CD14-positive monocyte (primary cell): Measurements from ENCODE around the gene CPAMD8. TPM values are rescaled to one million over a fixed set of nuclear protein-coding genes. Genes with fewer than 3 reads are reported as not detected.
A peak's percentile ranks its signal among the peaks of the same experiment; 100 is the strongest.

Experiments
- DNase-seq, 3 donors: peaks; one replicate each; pipeline ENCODE4 v3.0.0-alpha.2; 2011 to 2022
- H2AFZ ChIP-seq: 2 replicates; pipeline ENCODE4 v1.6.0; 2012; ENCODE audit warnings: mild to moderate bottlenecking, low read depth, low read length, inconsistent platforms; ENCODE audit not compliant: insufficient read depth, poor library complexity, severe bottlenecking
- H3K27ac ChIP-seq, 2 donors: 1 replicate in 1 of 2; 2 replicates in 1 of 2; pipeline ENCODE4 v1.5.1; 2012 to 2013; ENCODE audit warnings: low read length in 2 of 2, control low read depth in 1 of 2, inconsistent platforms in 1 of 2, low read depth in 1 of 2, mild to moderate bottlenecking in 1 of 2
- H3K27me3 ChIP-seq, 2 donors: one replicate each; pipeline versions ENCODE4 v1.6.0 to v1.6.1; 2011 to 2013; ENCODE audit warnings: low read length in 2 of 2; ENCODE audit not compliant: control insufficient read depth in 2 of 2, insufficient read depth in 2 of 2
- H3K36me3 ChIP-seq, 2 donors: replicated peaks in 1 of 2; 1 replicate in 1 of 2; 2 replicates in 1 of 2; pipeline versions ENCODE4 v1.5.1 to v1.6.1; 2012 to 2013; ENCODE audit warnings: low read length in 2 of 2, control low read depth in 1 of 2, inconsistent platforms in 1 of 2, mild to moderate bottlenecking in 1 of 2; ENCODE audit not compliant: insufficient read depth in 2 of 2, control insufficient read depth in 1 of 2
- H3K4me1 ChIP-seq, 2 donors: 1 replicate in 1 of 2; 2 replicates in 1 of 2; pipeline versions ENCODE4 v1.5.1 to v1.6.1; 2012 to 2013; ENCODE audit warnings: low read length in 2 of 2, control low read depth in 1 of 2, inconsistent platforms in 1 of 2, mild to moderate bottlenecking in 1 of 2, moderate library complexity in 1 of 2; ENCODE audit not compliant: insufficient read depth in 2 of 2, control insufficient read depth in 1 of 2
- H3K4me2 ChIP-seq: replicated peaks from 2 replicates; pipeline ENCODE3; 2012; ENCODE audit warnings: low read length, moderate library complexity, mild to moderate bottlenecking; ENCODE audit not compliant: poor library complexity, severe bottlenecking; ENCODE audit errors: extremely low read depth
- H3K4me3 ChIP-seq, 3 experiments: fragments of 200-600 bp in 1 of 3; sonication (generic) in 1 of 3; replicated peaks in 1 of 3; 1 replicate in 2 of 3; 2 replicates in 1 of 3; pipeline ENCODE4 v1.5.1; 2011 to 2013; ENCODE audit warnings: low read length in 3 of 3, mild to moderate bottlenecking in 3 of 3, control low read depth in 2 of 3, low read depth in 2 of 3, inconsistent platforms in 1 of 3, moderate library complexity in 1 of 3
- H3K79me2 ChIP-seq: 2 replicates; pipeline ENCODE4 v1.6.0; 2012; ENCODE audit warnings: mild to moderate bottlenecking, control low read depth, inconsistent platforms, low read length, moderate library complexity; ENCODE audit not compliant: insufficient read depth
- H3K9ac ChIP-seq: 2 replicates; pipeline ENCODE4 v1.6.0; 2017; ENCODE audit warnings: low read length, mild to moderate bottlenecking; ENCODE audit not compliant: insufficient read depth, poor library complexity, severe bottlenecking
- H3K9me3 ChIP-seq, 2 donors: replicated peaks in 1 of 2; 1 replicate in 1 of 2; 2 replicates in 1 of 2; pipeline versions ENCODE4 v1.5.1 to v1.6.1; 2012 to 2013; ENCODE audit warnings: low read length in 2 of 2, control low read depth in 1 of 2; ENCODE audit not compliant: control insufficient read depth in 1 of 2, insufficient read depth in 1 of 2
- H4K20me1 ChIP-seq: 2 replicates; pipeline ENCODE4 v1.6.0; 2012; ENCODE audit warnings: mild to moderate bottlenecking, low read length, control low read depth, moderate library complexity; ENCODE audit not compliant: insufficient read depth
- H3K27ac Mint-ChIP-seq, 7 donors: one replicate each; pipeline ENCODE4 v1.8.0; 2020; ENCODE audit warnings: mild to moderate bottlenecking in 7 of 7, mixed read lengths in 7 of 7, moderate library complexity in 6 of 7, inconsistent platforms in 2 of 7
- H3K27me3 Mint-ChIP-seq, 3 donors: one replicate each; pipeline ENCODE4 v1.8.0; 2021 to 2022; ENCODE audit warnings: low read depth in 3 of 3, mild to moderate bottlenecking in 3 of 3, mixed read lengths in 3 of 3, moderate library complexity in 3 of 3, inconsistent platforms in 1 of 3
- H3K36me3 Mint-ChIP-seq, 2 donors: one replicate each; pipeline ENCODE4 v1.8.0; 2020; ENCODE audit warnings: mixed read lengths in 2 of 2, inconsistent platforms in 1 of 2, mild to moderate bottlenecking in 1 of 2
- H3K4me1 Mint-ChIP-seq: one replicate; pipeline ENCODE4 v1.8.0; 2020; ENCODE audit warnings: mild to moderate bottlenecking, mixed read lengths
- H3K4me3 Mint-ChIP-seq, 2 donors: one replicate each; pipeline ENCODE4 v1.8.0; 2020; ENCODE audit warnings: mild to moderate bottlenecking in 2 of 2, mixed read lengths in 2 of 2, moderate library complexity in 1 of 2
- H3K9me3 Mint-ChIP-seq, 7 donors: one replicate each; pipeline ENCODE4 v1.8.0; 2020 to 2022; ENCODE audit warnings: mixed read lengths in 7 of 7, mild to moderate bottlenecking in 6 of 7, moderate library complexity in 6 of 7, inconsistent platforms in 2 of 7
- WGBS: methylation state at CpG from one replicate; pipeline ENCODE4 v1.1.5; 2013; ENCODE audit warnings: missing lambda C conversion rate; ENCODE audit not compliant: insufficient coverage; 5-methylcytosine and 5-hydroxymethylcytosine counted together
- intact Hi-C, 2 donors: fragments of 100-400 bp; cut with micrococcal nuclease; formaldehyde crosslinking; loops; one replicate each; pipeline versions ENCODE4 v1.15.0 to v1.15.1; 2023
- polyA plus RNA-seq, 3 donors: library from polyadenylated mRNA; depleted of rRNA in 1 of 3; unstranded in 2 of 3; stranded (reverse) in 1 of 3; fragments of 300-500 nt in 2 of 3; fragments of >200 nt in 1 of 3; fragmentation: Illumina TruSeq in 2 of 3; gene quantifications; 1 replicate in 2 of 3; 2 replicates in 1 of 3; pipeline ENCODE4 v1.2.3, GENCODE V29; 2012 to 2021
- TF ChIP-seq, protein P1 (sequence below): fragments of 200-600 bp; IDR thresholded peaks from one replicate; pipeline ENCODE4 v1.8.0; 2022; ENCODE audit warnings: antibody characterized with exemption, mild to moderate bottlenecking

CPAMD8 gene
- polyA plus RNA-seq, 3 donors, result 5.1 to 53.4 (median 5.4) TPM

- H3K4me3 Mint-ChIP-seq, result no peak overlapping the region
- H3K9me3 ChIP-seq, result peaks cover 0 to 16% of the 10 kb centered on the region in 2 donors
- H3K27me3 ChIP-seq, result peaks cover 13 to 24% of the 10 kb centered on the region in 2 donors
- peaks cover 43 to 58% of the 10 kb centered on the region in 2 donors for H3K4me1 ChIP-seq
- H3K27me3 Mint-ChIP-seq, result peaks cover 30 to 40% (median 38%) of the 10 kb centered on the region in 3 donors
- intact Hi-C loops, result no loop called here
- no peak overlapping the region for H2AFZ ChIP-seq
- no peaks in the 10 kb centered on the region for H3K36me3 ChIP-seq
- peaks cover 49% of the 10 kb centered on the region for H3K4me1 Mint-ChIP-seq
- no peaks in the 10 kb centered on the region for H4K20me1 ChIP-seq
- H3K4me3 ChIP-seq, result no peak overlapping the region
- H3K79me2 ChIP-seq, result no peaks in the 10 kb centered on the region
- no peak overlapping the region for H3K27ac ChIP-seq
- peaks cover 18 to 20% of the 10 kb centered on the region in 2 donors for H3K36me3 Mint-ChIP-seq
- no peak for DNase-seq
- H3K4me2 ChIP-seq, result no peak overlapping the region
- TF ChIP-seq, protein P1, sequence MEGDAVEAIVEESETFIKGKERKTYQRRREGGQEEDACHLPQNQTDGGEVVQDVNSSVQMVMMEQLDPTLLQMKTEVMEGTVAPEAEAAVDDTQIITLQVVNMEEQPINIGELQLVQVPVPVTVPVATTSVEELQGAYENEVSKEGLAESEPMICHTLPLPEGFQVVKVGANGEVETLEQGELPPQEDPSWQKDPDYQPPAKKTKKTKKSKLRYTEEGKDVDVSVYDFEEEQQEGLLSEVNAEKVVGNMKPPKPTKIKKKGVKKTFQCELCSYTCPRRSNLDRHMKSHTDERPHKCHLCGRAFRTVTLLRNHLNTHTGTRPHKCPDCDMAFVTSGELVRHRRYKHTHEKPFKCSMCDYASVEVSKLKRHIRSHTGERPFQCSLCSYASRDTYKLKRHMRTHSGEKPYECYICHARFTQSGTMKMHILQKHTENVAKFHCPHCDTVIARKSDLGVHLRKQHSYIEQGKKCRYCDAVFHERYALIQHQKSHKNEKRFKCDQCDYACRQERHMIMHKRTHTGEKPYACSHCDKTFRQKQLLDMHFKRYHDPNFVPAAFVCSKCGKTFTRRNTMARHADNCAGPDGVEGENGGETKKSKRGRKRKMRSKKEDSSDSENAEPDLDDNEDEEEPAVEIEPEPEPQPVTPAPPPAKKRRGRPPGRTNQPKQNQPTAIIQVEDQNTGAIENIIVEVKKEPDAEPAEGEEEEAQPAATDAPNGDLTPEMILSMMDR, result no peak
- 94% methylated on average over 2 of the region's 3 CpGs for WGBS
- H3K9ac ChIP-seq, result no peak overlapping the region
- H3K27ac Mint-ChIP-seq, result peak overlapping the region in 1 of 7 donors; percentile 44
- H3K9me3 Mint-ChIP-seq, result peaks cover 12 to 22% (median 19%) of the 10 kb centered on the region in 7 donors
These were observed 2.8 kb downstream of the CPAMD8 start for GRCh38 chr19:17023805-17024204.

GRCh38 chr19:17022738-17023137, 3.9 kb downstream of the CPAMD8 start:
- DNase-seq, result peak in 1 of 3 donors; percentile 51
- H3K9ac ChIP-seq, result no peak overlapping the region
- H3K27ac ChIP-seq, result peak overlapping the region; percentile 83 to 89
- H3K27me3 ChIP-seq, result peaks cover 7 to 13% of the 10 kb centered on the region in 2 donors
- no peaks in the 10 kb centered on the region for H3K79me2 ChIP-seq
- H3K36me3 ChIP-seq, result no peaks in the 10 kb centered on the region
- Mint-ChIP-seq H3K4me3 (peak overlapping the region in 1 of 2 donors; percentile 39), H3K36me3 (peaks cover 17 to 18% of the 10 kb centered on the region in 2 donors), H3K27ac (peak overlapping the region; percentile 90 to 99 (median 97)), H3K4me1 (peaks cover 45% of the 10 kb centered on the region), H3K27me3 (peaks cover 20 to 29% (median 27%) of the 10 kb centered on the region in 3 donors), H3K9me3 (peaks cover 12 to 22% (median 19%) of the 10 kb centered on the region in 7 donors)
- TF ChIP-seq, protein P1, result no peak
- 90% methylated on average over 7 of the region's 7 CpGs for WGBS
- intact Hi-C loops, result no loop called here
- H2AFZ ChIP-seq, result no peak overlapping the region
- peak overlapping the region; percentile 53 for H3K4me2 ChIP-seq
- peak overlapping the region in 1 of 3 experiments; percentile 60 for H3K4me3 ChIP-seq
- no peaks in the 10 kb centered on the region for H4K20me1 ChIP-seq
- peaks cover 0 to 16% of the 10 kb centered on the region in 2 donors for H3K9me3 ChIP-seq
- H3K4me1 ChIP-seq, result peaks cover 43 to 58% of the 10 kb centered on the region in 2 donors
